ENCODE data around the gene HES1. TPM values are rescaled to one million over a fixed set of nuclear protein-coding genes. Genes with fewer than 3 reads are reported as not detected.

HES1 gene
- total RNA-seq, 3 donors from 2014 or later: 6.6 to 110 (median 87.2) TPM

GRCh38 chr3:194140520-194141414 lies 4.8 kb downstream of the HES1 start:
- H3K4me1 ChIP-seq: peaks cover 5 to 7% of the 10 kb centered on the region in 2 donors
- H3K9me3 ChIP-seq: no peaks in the 10 kb centered on the region
- intact Hi-C loops (cut with DNase I; ENCODE audit: low total_unique reads): no loop called here
- peak overlapping the region; percentile 39 to 68 (median 50) for H3K4me3 ChIP-seq
- H3K27me3 ChIP-seq: no peaks in the 10 kb centered on the region
- peak overlapping the region; percentile 98 to 99 for H3K27ac ChIP-seq
- DNase-seq (ENCODE audit: low spot score in 2 of 2): peak in 1 of 2 donors; percentile 64
- no peaks in the 10 kb centered on the region for H3K36me3 ChIP-seq
- TF ChIP-seq CTCF (IDR thresholded peaks at IDR 0.05) (no peak), POLR2A (IDR thresholded peaks at IDR 0.05) (no peak), POLR2AphosphoS5 (IDR thresholded peaks at IDR 0.05) (no peak)

GRCh38 chr3:194141415-194142155 lies 5.6 kb downstream of the HES1 start:
- Histone ChIP-seq H3K9me3 (no peaks in the 10 kb centered on the region), H3K4me3 (peak overlapping the region; percentile 39 to 68 (median 50)), H3K27ac (peak overlapping the region; percentile 98 to 99), H3K27me3 (no peaks in the 10 kb centered on the region), H3K4me1 (peaks cover 5 to 7% of the 10 kb centered on the region in 2 donors), H3K36me3 (no peaks in the 10 kb centered on the region)
- intact Hi-C loops (cut with DNase I; ENCODE audit: low total_unique reads): no loop called here
- peak; percentile 92 for DNase-seq (ENCODE audit: low spot score in 2 of 2)
- TF ChIP-seq CTCF (IDR thresholded peaks at IDR 0.05) (peak in 1 of 3 donors; percentile 13), POLR2A (IDR thresholded peaks at IDR 0.05) (peak; percentile 13), POLR2AphosphoS5 (IDR thresholded peaks at IDR 0.05) (peak; percentile 39 to 62 (median 60))

- H3K4me1 ChIP-seq: peaks cover 5 to 7% of the 10 kb centered on the region in 2 donors
- DNase-seq (ENCODE audit: low spot score in 2 of 2): peak in 1 of 2 donors; percentile 52
- intact Hi-C loops (cut with DNase I; ENCODE audit: low total_unique reads): no loop called here
Observed at GRCh38 chr3:194142156-194142910, 6.4 kb downstream of the HES1 start.

DNA sequence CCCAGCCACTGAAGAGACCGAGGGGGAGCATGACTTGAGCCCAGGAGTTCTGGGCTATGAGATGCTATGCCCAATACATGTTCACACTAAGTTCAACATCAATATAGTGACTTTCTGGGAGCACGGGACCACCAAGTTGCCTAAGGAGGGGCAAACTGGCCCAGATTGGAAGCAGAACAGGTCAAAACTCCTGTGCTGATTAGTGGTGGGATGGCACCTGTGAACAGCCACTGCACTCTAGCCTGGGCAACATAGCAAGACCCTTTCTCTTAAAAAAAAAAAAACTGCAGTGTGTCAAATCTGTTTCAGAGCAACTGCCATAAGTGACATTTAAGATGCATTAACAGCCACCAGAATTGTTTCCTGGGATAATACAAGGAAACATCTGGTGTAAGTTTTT lies 9.8 kb downstream of the HES1 start:
- intact Hi-C loops (cut with DNase I; ENCODE audit: low total_unique reads): no loop called here
- H3K27me3 ChIP-seq: no peaks in the 10 kb centered on the region
- H3K9me3 ChIP-seq: no peaks in the 10 kb centered on the region
- no peaks in the 10 kb centered on the region for H3K36me3 ChIP-seq
- H3K27ac ChIP-seq: peak overlapping the region in 1 of 2 donors; percentile 84
- H3K4me3 ChIP-seq: no peak overlapping the region
- DNase-seq (ENCODE audit: low spot score in 2 of 2): no peak
- TF ChIP-seq CTCF (IDR thresholded peaks at IDR 0.05): no peak
- no peak for TF ChIP-seq POLR2AphosphoS5 (IDR thresholded peaks at IDR 0.05)
- no peak for TF ChIP-seq POLR2A (IDR thresholded peaks at IDR 0.05)
- H3K4me1 ChIP-seq: peaks cover 7 to 19% of the 10 kb centered on the region in 2 donors

More at GRCh38 chr3:194142156-194142910, 6.4 kb downstream of the HES1 start:
- peak overlapping the region; percentile 98 to 99 for H3K27ac ChIP-seq
- H3K36me3 ChIP-seq: no peaks in the 10 kb centered on the region
- no peaks in the 10 kb centered on the region for H3K9me3 ChIP-seq
- peak overlapping the region; percentile 39 to 68 (median 50) for H3K4me3 ChIP-seq
- TF ChIP-seq POLR2A (IDR thresholded peaks at IDR 0.05) (no peak), POLR2AphosphoS5 (IDR thresholded peaks at IDR 0.05) (peak in 1 of 3 donors; percentile 6)
- H3K27me3 ChIP-seq: no peaks in the 10 kb centered on the region

- Histone ChIP-seq H3K36me3 (no peaks in the 10 kb centered on the region), H3K4me1 (peaks cover 2 to 14% of the 10 kb centered on the region in 2 donors)
- intact Hi-C loops (cut with DNase I; ENCODE audit: low total_unique reads): no loop called here
Observed at GRCh38 chr3:194147679-194148078, 11.7 kb downstream of the HES1 start.

More at GRCh38 chr3:194147679-194148078, 11.7 kb downstream of the HES1 start:
- Histone ChIP-seq H3K27me3 (no peaks in the 10 kb centered on the region), H3K9me3 (no peaks in the 10 kb centered on the region), H3K4me3 (no peak overlapping the region), H3K27ac (peak overlapping the region; percentile 74 to 84)
- DNase-seq (ENCODE audit: low spot score in 2 of 2): no peak
- TF ChIP-seq CTCF (IDR thresholded peaks at IDR 0.05): no peak
- TF ChIP-seq POLR2AphosphoS5 (IDR thresholded peaks at IDR 0.05): no peak
- no peak for TF ChIP-seq POLR2A (IDR thresholded peaks at IDR 0.05)
